Fibroblast of the conjunctiva (primary cell): ENCODE results near the gene HEBP2.

Experiments
- DNase-seq: peaks from one replicate; pipeline ENCODE4 v3.0.0-alpha.2; 2010; ENCODE audit warnings: low read depth

The HEBP2 gene

GRCh38 chr6:138397128-138398122, 6.6 kb upstream of the HEBP2 start:
- no peak for DNase-seq

DNA sequence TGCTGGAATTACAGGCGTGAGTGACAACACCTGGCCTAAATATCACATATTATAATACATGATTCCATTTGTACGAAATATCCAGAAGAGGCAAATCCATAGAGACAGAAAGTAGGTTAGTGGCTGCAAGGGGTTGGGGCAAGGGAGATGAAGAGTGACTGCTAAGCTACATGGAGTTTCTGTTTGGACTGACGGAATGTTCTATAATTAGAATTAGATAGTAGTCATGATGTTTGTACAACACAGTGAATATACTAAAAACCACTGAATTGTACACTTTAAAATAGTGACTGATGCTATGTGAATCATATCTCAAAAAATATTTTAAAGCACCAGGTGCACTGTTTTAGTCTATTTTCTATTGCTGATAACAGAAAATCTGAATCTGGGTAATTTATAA, 3.7 kb upstream of the HEBP2 start:
- DNase-seq, result no peak

DNA sequence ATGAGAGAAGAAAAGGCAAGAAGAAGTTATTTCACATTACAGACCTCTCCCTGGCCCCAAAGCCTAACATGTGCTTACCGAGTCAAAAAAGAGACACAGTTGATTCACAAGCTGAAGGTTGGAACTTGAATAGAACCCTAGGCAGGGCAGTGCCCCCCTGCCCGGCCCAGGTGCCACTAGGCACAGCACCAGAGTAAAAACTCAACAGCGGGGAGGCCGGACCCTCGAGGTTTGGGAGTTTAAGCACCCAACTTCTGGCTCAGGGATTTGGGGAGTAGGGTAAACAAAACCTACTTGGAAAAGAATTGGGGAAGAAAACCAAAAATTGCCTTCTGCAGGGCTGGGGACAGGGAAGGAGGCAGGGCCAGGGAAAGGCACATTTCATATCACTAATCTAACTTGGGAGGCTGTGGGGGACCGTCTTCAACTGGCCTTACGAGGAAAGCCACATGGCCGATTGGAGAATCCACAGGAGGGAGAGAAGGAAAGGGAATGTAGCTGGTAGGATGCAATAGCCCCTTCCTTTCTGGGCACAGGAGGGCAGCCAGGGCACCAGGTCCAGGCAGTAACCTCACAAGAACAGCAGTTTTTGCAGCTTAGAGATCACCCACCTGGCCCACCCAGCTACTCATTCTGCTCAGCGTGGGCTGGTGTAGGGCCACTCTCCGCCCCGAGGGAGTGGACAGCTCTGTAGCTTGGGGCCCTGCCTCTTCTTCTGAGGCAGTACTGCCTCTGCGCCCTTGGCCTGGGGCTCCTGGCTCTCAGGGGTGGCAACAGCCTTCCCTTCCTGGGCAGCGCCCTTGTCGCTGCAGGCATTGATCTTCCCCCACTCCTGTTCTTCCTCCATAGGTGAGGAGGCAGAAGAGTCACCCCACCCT, 1.8 kb upstream of the HEBP2 start:
- DNase-seq, result no peak

DNA sequence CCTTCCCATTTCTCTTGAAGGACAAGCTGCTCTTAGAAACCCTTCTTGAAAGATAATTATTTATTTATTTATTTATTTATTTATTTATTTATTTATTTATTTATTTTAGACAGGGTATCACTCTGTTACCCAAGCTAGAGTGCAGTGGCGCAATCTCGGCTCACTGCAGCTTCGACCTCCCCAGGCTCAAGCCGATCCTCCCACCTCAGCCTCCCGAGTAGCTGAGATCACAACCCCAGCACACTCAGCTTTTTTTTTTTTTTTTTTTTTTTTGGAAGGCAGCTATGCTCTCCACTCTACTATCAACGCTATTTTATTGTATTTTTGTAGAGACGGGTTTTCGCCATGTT, 1.2 kb upstream of the HEBP2 start:
- DNase-seq, result no peak

DNA sequence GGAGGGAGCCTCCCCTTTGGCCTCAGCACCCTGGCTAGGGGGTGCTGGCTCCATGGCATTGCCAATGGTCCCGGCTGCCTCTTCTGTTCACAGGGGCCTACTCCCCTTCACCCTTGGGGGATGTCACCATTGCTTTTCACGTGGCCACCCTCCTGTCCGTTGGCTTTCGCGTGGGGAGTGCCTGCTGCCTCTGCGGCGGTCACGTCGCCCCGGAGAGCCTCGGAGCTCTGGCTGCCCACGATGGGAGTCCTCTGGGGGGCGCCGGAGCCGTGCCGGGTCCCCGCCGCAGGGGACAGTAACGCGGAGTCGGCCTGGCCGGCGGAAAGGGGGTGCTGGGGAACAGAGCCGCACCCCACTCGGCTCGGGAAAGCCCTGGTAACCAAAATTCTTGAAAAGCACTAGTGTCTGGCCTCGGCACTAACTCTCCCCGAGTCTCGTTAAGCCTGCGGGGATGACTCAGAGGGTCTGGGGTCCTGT, 661 bp upstream of the HEBP2 start:
- no peak for DNase-seq

DNA sequence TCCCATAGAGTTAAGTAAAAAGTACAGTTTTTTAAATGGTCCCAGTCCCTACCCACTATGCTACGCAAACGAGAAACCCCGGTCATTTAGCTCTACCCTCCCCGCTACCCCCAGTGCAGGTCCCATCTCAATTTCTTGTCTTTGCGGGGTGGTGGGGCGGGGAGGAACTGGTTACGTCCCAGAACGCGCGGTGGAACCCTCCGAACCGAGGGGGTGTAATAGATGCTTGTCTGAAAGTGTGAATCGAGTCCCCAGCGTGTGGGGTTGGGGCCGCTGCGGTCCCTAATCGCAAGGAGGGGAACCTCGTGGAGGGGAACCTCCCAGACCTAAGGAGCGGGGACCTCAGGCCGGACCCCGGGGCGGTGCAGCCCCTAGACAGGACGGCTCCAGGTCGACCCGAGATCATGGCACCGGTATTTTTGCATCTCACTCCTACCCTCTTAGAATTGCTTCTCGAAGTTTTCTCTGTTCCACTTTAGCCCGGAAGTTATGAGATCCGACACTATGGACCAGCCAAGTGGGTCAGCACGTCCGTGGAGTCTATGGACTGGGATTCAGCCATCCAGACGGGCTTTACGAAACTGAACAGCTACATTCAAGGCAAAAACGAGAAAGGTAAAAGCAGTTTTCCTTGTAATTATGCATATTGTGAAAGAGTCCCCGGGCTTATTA, 779 bp downstream of the HEBP2 start:
- no peak for DNase-seq

- DNase-seq, result no peak
These were observed 1.9 kb downstream of the HEBP2 start for GRCh38 chr6:138405816-138406413.

DNA sequence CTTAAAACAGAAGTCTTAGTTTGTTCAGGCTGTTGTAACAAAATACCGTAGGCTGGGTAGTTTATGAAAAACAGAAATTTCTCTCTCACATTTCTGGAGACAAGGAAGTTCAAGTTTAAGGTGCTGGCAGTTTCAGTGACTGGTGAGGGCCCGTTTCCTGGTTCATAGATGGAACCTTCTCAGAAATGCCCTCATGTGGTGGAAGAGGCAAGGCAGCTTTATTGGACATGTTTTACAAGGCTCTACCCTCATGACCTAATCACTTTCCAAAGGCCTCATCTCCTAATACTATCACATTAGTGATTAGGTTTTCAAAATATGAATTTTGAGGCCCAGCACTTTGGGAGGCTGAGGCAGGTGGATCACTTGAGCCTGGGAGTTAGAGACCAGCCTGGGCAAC, 2.4 kb downstream of the HEBP2 start:
- DNase-seq, result no peak

DNA sequence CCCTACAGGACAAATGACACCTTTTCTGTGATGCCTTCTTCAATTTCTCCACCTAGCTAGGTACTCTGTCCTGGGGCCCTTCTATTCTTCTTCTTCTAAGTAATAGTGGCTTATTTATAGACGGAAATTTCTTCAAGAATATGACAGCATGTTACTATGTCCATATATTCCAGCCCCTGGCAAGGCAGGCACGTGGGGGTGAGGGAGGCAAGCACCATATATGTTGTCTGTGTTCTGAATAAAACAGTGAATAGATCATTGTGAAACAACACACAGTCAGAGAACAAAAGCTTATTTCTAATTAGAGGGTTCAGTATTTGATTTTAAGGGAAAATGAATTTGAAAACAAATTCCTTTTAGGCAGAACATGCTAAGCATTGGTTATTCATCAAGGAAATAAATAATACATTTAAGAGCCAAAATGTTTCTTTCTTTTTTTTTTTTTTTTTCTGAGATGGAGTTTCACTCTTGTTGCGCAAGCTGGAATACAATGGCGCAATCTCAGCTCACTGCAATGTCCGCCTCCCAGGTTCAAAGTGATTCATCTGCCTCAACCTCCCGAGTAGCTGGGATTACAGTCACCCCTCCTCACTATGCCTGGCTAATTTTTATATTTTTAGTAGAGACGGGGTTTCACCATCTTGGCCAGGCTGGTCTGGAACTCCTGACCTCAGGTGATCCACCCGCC, 6.2 kb downstream of the HEBP2 start:
- peak; percentile 69 for DNase-seq

GRCh38 chr6:138410972-138411880, 7.2 kb downstream of the HEBP2 start:
- DNase-seq, result peak; percentile 16

GRCh38 chr6:138415125-138415524, 11.1 kb downstream of the HEBP2 start:
- no peak for DNase-seq

- DNase-seq, result no peak
These were observed 12.2 kb downstream of the HEBP2 start for GRCh38 chr6:138416206-138416605.

DNA sequence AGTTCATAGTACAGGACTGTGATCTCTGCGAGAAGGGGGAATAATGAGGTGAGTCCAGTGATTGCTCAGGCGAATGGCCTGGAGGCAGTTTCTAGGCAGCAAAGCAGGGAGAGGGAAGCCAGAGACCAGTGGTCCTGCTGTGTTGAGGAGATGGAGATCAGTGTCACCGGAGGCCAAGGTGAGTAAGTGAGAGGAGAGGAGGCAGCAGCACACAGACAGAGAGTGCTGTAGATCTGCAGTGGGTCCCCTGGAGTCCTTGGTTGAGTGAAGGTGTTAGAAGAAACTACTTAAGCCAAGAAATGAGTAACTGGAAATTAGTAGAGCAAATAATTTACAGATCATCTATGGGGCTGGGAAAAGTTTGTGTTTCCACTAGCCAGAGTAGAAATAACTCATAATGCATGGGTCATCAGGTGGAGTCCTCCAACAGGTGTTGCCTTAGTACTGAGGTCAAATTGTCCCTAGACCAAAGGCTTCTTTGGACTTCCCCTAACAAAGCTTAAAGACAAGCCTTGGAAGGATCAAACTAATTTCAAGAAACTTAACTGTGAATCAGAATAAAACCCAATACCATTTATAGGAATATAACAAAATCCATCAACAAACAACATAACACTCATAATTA, 13.6 kb downstream of the HEBP2 start:
- DNase-seq, result no peak

GRCh38 chr6:138418118-138418742, 14.2 kb downstream of the HEBP2 start:
- no peak for DNase-seq

DNA sequence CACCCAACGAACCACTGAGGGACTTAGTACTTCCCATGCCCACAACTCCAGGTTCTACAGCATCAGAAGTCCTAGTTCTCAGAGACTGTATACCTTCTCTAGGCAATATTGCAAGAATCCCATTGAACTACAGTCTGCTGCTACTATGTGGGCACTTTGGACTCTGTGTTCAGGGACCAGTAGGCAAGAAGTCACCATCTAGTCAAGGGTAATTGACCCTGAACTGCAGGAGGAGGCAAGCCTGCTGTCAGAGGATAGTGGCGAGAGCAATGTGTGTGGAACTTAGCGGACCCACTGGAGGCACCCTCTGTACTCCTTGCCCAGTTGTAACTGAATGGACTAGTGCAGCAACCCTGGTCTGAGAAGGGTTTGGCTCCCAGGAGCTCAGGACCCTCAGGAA, 15.7 kb downstream of the HEBP2 start:
- no peak for DNase-seq

- DNase-seq, result no peak
These were observed 16.3 kb downstream of the HEBP2 start for GRCh38 chr6:138420356-138420755.

DNA sequence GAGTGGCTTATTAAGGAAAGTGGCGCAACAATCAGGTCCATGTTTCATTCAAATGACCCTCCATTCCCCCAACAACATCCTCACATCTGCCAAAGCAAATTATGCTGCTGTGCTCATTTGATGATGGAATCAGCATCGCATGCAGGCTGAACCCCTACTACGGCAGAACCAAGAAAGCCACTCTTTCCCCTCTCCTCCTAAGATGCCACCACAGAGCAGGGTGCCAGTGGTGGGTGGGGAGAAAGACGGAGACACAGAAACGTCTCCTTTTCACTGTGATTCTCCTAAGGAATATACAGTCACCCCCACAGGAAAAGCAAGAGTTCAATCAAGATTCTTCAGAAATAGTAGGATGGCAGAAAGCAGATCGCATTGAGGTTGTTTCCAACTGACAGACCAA, 17.1 kb downstream of the HEBP2 start:
- no peak for DNase-seq

DNA sequence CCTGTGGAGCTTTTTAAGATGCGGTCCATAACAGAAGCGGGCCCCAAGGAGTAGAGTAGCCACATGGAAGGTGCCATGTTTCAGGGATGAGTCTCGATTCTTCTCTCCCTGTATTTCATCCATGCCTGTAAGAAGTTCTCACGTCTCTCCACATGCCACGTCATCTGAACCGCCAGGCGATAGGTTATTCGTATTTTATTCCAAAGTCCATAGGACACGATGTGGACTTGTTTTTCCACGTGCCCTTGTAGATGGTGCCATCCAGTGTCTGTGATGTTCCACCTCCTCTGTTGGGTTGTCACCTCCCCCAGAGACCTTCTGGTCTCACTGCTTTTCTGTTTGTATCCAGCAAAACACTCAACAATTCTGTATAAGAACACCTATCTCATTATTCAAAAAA, 17.6 kb downstream of the HEBP2 start:
- no peak for DNase-seq

GRCh38 chr6:138422861-138423260, 18.8 kb downstream of the HEBP2 start:
- no peak for DNase-seq
